ENCODE measurements around the gene RNF157. TPM values are rescaled to one million over a fixed set of nuclear protein-coding genes. Genes with fewer than 3 reads are reported as not detected.

Gene RNF157
- total and polyA plus RNA-seq, 2 of the 13 experiments (the other 11 are each of a cell fraction or from before 2014, with no cell fraction given), result 0.44 to 1.5 TPM

DNA sequence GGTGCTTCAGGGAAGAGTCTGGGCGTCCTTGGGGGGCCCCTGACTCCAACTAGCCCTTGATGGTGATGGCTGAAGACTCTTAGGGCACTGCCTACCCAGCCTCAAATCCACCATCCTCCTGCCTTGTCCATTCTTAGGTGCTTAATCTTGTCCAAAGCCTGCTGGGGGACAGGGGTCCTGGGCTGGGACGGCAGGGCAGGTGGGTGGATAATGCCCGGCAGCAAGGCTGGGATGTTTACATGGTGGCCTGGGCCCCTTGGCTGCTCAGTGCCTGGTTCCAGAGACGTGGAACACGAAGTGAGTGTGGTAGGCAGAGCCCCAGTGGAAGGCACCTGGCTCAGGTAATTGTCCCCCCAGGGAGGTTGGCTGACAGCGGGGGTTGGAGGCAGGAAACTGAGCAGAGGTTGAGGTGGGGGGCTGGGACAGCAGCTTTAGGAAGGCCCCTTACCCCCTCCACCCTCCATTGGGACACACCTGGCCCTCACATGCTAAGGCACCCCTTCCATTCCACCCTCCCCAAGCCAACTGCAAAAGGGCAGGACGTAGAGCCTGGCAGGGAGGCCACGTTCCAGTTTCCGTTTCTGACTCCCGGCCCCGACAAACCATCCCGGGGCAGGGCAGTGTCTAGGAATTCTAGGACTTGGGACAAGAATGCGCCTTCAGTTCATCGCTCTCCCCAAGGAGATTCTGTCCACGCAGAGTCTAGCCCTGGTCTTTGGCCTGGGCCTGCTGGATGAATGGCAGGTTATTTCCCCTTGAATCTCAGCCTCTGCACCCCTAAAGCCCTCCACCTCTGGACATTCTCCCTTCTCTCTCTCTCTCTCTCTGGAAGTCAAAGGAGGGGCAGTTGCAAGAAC is 101.2 kb downstream of the RNF157 start (continued):
- TF ChIP-seq, protein P1, sequence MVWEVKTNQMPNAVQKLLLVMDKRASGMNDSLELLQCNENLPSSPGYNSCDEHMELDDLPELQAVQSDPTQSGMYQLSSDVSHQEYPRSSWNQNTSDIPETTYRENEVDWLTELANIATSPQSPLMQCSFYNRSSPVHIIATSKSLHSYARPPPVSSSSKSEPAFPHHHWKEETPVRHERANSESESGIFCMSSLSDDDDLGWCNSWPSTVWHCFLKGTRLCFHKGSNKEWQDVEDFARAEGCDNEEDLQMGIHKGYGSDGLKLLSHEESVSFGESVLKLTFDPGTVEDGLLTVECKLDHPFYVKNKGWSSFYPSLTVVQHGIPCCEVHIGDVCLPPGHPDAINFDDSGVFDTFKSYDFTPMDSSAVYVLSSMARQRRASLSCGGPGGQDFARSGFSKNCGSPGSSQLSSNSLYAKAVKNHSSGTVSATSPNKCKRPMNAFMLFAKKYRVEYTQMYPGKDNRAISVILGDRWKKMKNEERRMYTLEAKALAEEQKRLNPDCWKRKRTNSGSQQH (CRISPR knock-in tag; IDR thresholded peaks at IDR 0.05; ENCODE audit: low read depth), result peak; percentile 2; the same call in 1 of the 2 replicates
- TF ChIP-seq ZNF142 (CRISPR knock-in tag; IDR thresholded peaks at IDR 0.05) (no peak), ZFP1 (CRISPR knock-in tag; IDR thresholded peaks at IDR 0.05) (no peak), PAWR (CRISPR knock-in tag; IDR thresholded peaks at IDR 0.05; ENCODE audit: borderline replicate concordance) (no peak), ZNF292 (CRISPR knock-in tag; IDR thresholded peaks at IDR 0.05; ENCODE audit: borderline replicate concordance, low read depth) (no peak), ZNF761 (CRISPR knock-in tag; conservative IDR thresholded peaks at IDR 0.05) (no peak), SRSF9 (IDR thresholded peaks at IDR 0.05; ENCODE audit: borderline replicate concordance, insufficient read depth, low read depth, low read length, poor library complexity, severe bottlenecking) (no peak), KMT2A (CRISPR knock-in tag; IDR thresholded peaks at IDR 0.05) (no peak)
- TF ChIP-seq, protein P2, sequence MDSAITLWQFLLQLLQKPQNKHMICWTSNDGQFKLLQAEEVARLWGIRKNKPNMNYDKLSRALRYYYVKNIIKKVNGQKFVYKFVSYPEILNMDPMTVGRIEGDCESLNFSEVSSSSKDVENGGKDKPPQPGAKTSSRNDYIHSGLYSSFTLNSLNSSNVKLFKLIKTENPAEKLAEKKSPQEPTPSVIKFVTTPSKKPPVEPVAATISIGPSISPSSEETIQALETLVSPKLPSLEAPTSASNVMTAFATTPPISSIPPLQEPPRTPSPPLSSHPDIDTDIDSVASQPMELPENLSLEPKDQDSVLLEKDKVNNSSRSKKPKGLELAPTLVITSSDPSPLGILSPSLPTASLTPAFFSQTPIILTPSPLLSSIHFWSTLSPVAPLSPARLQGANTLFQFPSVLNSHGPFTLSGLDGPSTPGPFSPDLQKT (CRISPR knock-in tag; IDR thresholded peaks at IDR 0.05; ENCODE audit: borderline replicate concordance), result no peak
- TF ChIP-seq, protein P3, sequence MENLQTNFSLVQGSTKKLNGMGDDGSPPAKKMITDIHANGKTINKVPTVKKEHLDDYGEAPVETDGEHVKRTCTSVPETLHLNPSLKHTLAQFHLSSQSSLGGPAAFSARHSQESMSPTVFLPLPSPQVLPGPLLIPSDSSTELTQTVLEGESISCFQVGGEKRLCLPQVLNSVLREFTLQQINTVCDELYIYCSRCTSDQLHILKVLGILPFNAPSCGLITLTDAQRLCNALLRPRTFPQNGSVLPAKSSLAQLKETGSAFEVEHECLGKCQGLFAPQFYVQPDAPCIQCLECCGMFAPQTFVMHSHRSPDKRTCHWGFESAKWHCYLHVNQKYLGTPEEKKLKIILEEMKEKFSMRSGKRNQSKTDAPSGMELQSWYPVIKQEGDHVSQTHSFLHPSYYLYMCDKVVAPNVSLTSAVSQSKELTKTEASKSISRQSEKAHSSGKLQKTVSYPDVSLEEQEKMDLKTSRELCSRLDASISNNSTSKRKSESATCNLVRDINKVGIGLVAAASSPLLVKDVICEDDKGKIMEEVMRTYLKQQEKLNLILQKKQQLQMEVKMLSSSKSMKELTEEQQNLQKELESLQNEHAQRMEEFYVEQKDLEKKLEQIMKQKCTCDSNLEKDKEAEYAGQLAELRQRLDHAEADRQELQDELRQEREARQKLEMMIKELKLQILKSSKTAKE (CRISPR knock-in tag; IDR thresholded peaks at IDR 0.05; ENCODE audit: borderline replicate concordance), result peak; percentile 6; the same call in 1 of the 2 replicates
- TF ChIP-seq, protein P4, sequence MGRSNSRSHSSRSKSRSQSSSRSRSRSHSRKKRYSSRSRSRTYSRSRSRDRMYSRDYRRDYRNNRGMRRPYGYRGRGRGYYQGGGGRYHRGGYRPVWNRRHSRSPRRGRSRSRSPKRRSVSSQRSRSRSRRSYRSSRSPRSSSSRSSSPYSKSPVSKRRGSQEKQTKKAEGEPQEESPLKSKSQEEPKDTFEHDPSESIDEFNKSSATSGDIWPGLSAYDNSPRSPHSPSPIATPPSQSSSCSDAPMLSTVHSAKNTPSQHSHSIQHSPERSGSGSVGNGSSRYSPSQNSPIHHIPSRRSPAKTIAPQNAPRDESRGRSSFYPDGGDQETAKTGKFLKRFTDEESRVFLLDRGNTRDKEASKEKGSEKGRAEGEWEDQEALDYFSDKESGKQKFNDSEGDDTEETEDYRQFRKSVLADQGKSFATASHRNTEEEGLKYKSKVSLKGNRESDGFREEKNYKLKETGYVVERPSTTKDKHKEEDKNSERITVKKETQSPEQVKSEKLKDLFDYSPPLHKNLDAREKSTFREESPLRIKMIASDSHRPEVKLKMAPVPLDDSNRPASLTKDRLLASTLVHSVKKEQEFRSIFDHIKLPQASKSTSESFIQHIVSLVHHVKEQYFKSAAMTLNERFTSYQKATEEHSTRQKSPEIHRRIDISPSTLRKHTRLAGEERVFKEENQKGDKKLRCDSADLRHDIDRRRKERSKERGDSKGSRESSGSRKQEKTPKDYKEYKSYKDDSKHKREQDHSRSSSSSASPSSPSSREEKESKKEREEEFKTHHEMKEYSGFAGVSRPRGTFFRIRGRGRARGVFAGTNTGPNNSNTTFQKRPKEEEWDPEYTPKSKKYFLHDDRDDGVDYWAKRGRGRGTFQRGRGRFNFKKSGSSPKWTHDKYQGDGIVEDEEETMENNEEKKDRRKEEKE (IDR thresholded peaks at IDR 0.05), result no peak
- TF ChIP-seq, protein P5, sequence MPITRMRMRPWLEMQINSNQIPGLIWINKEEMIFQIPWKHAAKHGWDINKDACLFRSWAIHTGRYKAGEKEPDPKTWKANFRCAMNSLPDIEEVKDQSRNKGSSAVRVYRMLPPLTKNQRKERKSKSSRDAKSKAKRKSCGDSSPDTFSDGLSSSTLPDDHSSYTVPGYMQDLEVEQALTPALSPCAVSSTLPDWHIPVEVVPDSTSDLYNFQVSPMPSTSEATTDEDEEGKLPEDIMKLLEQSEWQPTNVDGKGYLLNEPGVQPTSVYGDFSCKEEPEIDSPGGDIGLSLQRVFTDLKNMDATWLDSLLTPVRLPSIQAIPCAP (CRISPR knock-in tag; IDR thresholded peaks at IDR 0.05; ENCODE audit: low read depth), result no peak
